Keratinocyte (primary cell): ENCODE results near the gene SLC39A11. TPM values are rescaled to one million over a fixed set of nuclear protein-coding genes. Genes with fewer than 3 reads are reported as not detected.

Experiments
- DNase-seq: peaks from one replicate; pipeline ENCODE4 v3.0.0-alpha.2; 2011; ENCODE audit warnings: low read depth, missing footprints, low spot score
- FAIRE-seq: peaks from 2 replicates; lab custom pipeline; 2011; peaks lifted over from hg19 to GRCh38; lab: Jason Lieb, UNC
- H2AFZ ChIP-seq: 2 replicates; pipeline ENCODE4 v1.6.0; 2012; ENCODE audit warnings: low read length, control low read depth, inconsistent platforms; ENCODE audit not compliant: control insufficient read depth
- H3K27ac ChIP-seq: 2 replicates; pipeline ENCODE4 v1.5.1; 2011; ENCODE audit warnings: low read length; ENCODE audit not compliant: control insufficient read depth, insufficient read depth
- H3K27me3 ChIP-seq: 3 replicates; pipeline ENCODE4 v1.6.0; 2011; ENCODE audit warnings: low read length; ENCODE audit not compliant: control insufficient read depth, insufficient read depth; ENCODE audit errors: extremely low read depth
- H3K36me3 ChIP-seq, 2 experiments: 2 replicates in 1 of 2; 3 replicates in 1 of 2; pipeline ENCODE4 v1.5.1; 2011; ENCODE audit warnings: low read length in 2 of 2, mild to moderate bottlenecking in 1 of 2; ENCODE audit not compliant: control insufficient read depth in 2 of 2, insufficient read depth in 2 of 2; ENCODE audit errors: extremely low read depth in 1 of 2
- H3K4me1 ChIP-seq: 3 replicates; pipeline ENCODE4 v1.5.1; 2011; ENCODE audit warnings: low read length; ENCODE audit not compliant: control insufficient read depth, insufficient read depth; ENCODE audit errors: extremely low read depth
- H3K4me2 ChIP-seq: 3 replicates; pipeline ENCODE4 v1.6.0; 2011; ENCODE audit warnings: low read depth, low read length; ENCODE audit not compliant: control insufficient read depth, insufficient read depth; ENCODE audit errors: extremely low read depth
- H3K4me3 ChIP-seq, 3 experiments: fragments of 200-600 bp in 1 of 3; sonication (generic) in 1 of 3; 2 replicates in 2 of 3; 3 replicates in 1 of 3; pipeline ENCODE4 v1.5.1; 2011 to 2016; ENCODE audit warnings: low read length in 3 of 3, mild to moderate bottlenecking in 3 of 3, control low read depth in 2 of 3, inconsistent platforms in 1 of 3, low read depth in 1 of 3, mixed read lengths in 1 of 3, mixed run types in 1 of 3, moderate library complexity in 1 of 3; ENCODE audit not compliant: control insufficient read depth in 2 of 3, insufficient read depth in 2 of 3; ENCODE audit errors: extremely low read depth in 1 of 3
- H3K79me2 ChIP-seq: 2 replicates; pipeline ENCODE4 v1.6.0; 2012; ENCODE audit warnings: low read length; ENCODE audit not compliant: control insufficient read depth, insufficient read depth
- H3K9ac ChIP-seq: 3 replicates; pipeline ENCODE4 v1.6.0; 2011; ENCODE audit warnings: low read length; ENCODE audit not compliant: control insufficient read depth, insufficient read depth; ENCODE audit errors: extremely low read depth
- H3K9me1 ChIP-seq: 3 replicates; pipeline ENCODE4 v1.6.0; 2011; ENCODE audit warnings: low read length; ENCODE audit not compliant: control insufficient read depth, insufficient read depth; ENCODE audit errors: extremely low read depth
- H3K9me3 ChIP-seq: 2 replicates; pipeline ENCODE4 v1.5.1; 2012; ENCODE audit warnings: low read depth, low read length; ENCODE audit not compliant: control insufficient read depth
- H4K20me1 ChIP-seq: 3 replicates; pipeline ENCODE4 v1.6.0; 2011; ENCODE audit warnings: low read length; ENCODE audit not compliant: control insufficient read depth, insufficient read depth; ENCODE audit errors: extremely low read depth
- EZH2 ChIP-seq: IDR thresholded peaks from one replicate; pipeline ENCODE4 v1.6.1; 2012; ENCODE audit warnings: inconsistent platforms, mild to moderate bottlenecking, low read length, moderate library complexity
- dilution Hi-C: fragments of 300-500 bp; cut with MboI; formaldehyde crosslinking; loops from one replicate; pipeline ENCODE4 v1.7.0; 2020; ENCODE audit warnings: low sequenced_read_pairs; ENCODE audit not compliant: extremely low pct_ligation_motif_present
- polyA plus RNA-seq, 5 experiments: library from polyadenylated mRNA; depleted of rRNA in 3 of 5; stranded (reverse) in 3 of 5; stranded (forward) in 1 of 5; unstranded in 1 of 5; fragments of >200 nt; gene quantifications; 1 replicate in 1 of 5; 2 replicates in 3 of 5; 3 replicates in 1 of 5; pipeline versions ENCODE4 v1.2.1 to v1.2.3, GENCODE V29; 2011 to 2012; ENCODE audit warnings: missing spikeins in 2 of 5, low read depth in 1 of 5, low replicate concordance in 1 of 5
- TF ChIP-seq, protein P1 (sequence below), 3 experiments: IDR thresholded peaks in 1 of 3; conservative IDR thresholded peaks in 1 of 3; optimal IDR thresholded peaks in 1 of 3; 2 replicates in 2 of 3; 3 replicates in 1 of 3; pipeline versions ENCODE3 to v1.5.1; 2011; ENCODE audit warnings: low read length in 3 of 3, mild to moderate bottlenecking in 3 of 3, moderate library complexity in 2 of 3, control low read depth in 1 of 3, inconsistent platforms in 1 of 3; ENCODE audit not compliant: insufficient read depth in 2 of 3; ENCODE audit errors: extremely low read depth in 1 of 3

SLC39A11 gene
- polyA plus RNA-seq, 1 donor (not counting 4 experiments of a cell fraction or from before 2014, with no cell fraction given): 11.5 TPM

DNA sequence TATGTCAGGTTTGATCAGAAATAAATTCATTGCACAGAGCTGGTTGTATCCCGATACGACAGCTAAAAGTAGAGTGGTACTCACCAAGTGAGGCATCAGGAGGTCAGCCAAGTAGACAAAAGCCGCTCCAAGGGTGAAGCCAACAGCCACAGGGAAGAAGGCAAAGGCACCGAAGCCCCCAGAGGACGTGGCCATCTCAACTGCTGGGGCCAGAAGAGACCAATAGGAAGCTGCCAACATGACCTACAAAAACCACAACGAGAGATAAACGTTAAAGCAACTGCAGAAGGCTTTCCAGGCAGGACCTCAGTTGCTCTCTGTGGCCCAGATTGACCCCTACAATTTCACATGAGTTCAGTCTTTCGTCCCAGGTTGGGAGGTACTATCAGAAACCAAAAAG, 61.0 kb downstream of the SLC39A11 start:
- no peak overlapping the region for H2AFZ ChIP-seq
- H4K20me1 ChIP-seq: no peaks in the 10 kb centered on the region
- H3K4me2 ChIP-seq: no peak overlapping the region
- no peaks in the 10 kb centered on the region for H3K79me2 ChIP-seq
- dilution Hi-C loops: no loop called here
- H3K36me3 ChIP-seq: peaks cover 0 to 4% of the 10 kb centered on the region in 2 experiments
- no peaks in the 10 kb centered on the region for H3K9me3 ChIP-seq
- no peak overlapping the region for H3K27ac ChIP-seq
- H3K4me3 ChIP-seq: no peak overlapping the region
- H3K27me3 ChIP-seq: no peaks in the 10 kb centered on the region
- DNase-seq (no peak), FAIRE-seq (no peak)
- no peak for TF ChIP-seq EZH2
- TF ChIP-seq, protein P1, sequence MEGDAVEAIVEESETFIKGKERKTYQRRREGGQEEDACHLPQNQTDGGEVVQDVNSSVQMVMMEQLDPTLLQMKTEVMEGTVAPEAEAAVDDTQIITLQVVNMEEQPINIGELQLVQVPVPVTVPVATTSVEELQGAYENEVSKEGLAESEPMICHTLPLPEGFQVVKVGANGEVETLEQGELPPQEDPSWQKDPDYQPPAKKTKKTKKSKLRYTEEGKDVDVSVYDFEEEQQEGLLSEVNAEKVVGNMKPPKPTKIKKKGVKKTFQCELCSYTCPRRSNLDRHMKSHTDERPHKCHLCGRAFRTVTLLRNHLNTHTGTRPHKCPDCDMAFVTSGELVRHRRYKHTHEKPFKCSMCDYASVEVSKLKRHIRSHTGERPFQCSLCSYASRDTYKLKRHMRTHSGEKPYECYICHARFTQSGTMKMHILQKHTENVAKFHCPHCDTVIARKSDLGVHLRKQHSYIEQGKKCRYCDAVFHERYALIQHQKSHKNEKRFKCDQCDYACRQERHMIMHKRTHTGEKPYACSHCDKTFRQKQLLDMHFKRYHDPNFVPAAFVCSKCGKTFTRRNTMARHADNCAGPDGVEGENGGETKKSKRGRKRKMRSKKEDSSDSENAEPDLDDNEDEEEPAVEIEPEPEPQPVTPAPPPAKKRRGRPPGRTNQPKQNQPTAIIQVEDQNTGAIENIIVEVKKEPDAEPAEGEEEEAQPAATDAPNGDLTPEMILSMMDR (optimal IDR thresholded peaks at IDR 0.05 in 1 of 3, IDR thresholded peaks at IDR 0.05 in 1 of 3, conservative IDR thresholded peaks at IDR 0.05 in 1 of 3; ENCODE audit: extremely low read depth in 1 of 3, insufficient read depth in 2 of 3, low read length in 3 of 3): no peak
- no peak overlapping the region for H3K9ac ChIP-seq
- no peaks in the 10 kb centered on the region for H3K4me1 ChIP-seq
- no peaks in the 10 kb centered on the region for H3K9me1 ChIP-seq

DNA sequence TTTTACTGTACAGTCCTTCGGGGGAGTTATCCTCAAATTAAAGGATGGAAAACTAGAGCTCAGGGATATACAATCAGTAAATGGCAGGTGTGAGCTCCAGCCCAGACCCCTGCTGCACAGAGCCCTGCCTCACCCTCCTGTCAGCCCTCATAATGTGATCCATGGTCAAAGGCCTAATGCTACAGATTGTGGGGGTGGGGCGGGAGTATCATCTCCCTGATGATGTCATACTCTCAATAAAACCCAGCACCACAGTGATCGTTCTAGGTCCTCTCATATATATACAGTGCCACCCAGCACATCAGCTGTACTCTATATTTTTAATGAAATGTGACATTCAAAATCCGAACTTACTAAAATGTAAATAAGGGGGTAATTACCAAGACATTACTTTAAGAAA, 61.5 kb downstream of the SLC39A11 start:
- no peak for FAIRE-seq

More for the DNA sequence above, 61.5 kb downstream of the SLC39A11 start:
- Histone ChIP-seq H3K79me2 (no peaks in the 10 kb centered on the region), H4K20me1 (no peaks in the 10 kb centered on the region), H3K4me2 (no peak overlapping the region), H2AFZ (no peak overlapping the region), H3K4me3 (no peak overlapping the region), H3K27ac (no peak overlapping the region), H3K9me3 (no peaks in the 10 kb centered on the region), H3K36me3 (peaks cover 0 to 4% of the 10 kb centered on the region in 2 experiments), H3K9ac (no peak overlapping the region), H3K9me1 (no peaks in the 10 kb centered on the region), H3K27me3 (no peaks in the 10 kb centered on the region), H3K4me1 (no peaks in the 10 kb centered on the region)
- DNase-seq: no peak
- TF ChIP-seq, protein P1 (optimal IDR thresholded peaks at IDR 0.05 in 1 of 3, IDR thresholded peaks at IDR 0.05 in 1 of 3, conservative IDR thresholded peaks at IDR 0.05 in 1 of 3; ENCODE audit: extremely low read depth in 1 of 3, insufficient read depth in 2 of 3, low read length in 3 of 3): no peak
- no peak for TF ChIP-seq EZH2
- dilution Hi-C loops: no loop called here
